ENCODE measurements around the gene MAGOH.

DNA sequence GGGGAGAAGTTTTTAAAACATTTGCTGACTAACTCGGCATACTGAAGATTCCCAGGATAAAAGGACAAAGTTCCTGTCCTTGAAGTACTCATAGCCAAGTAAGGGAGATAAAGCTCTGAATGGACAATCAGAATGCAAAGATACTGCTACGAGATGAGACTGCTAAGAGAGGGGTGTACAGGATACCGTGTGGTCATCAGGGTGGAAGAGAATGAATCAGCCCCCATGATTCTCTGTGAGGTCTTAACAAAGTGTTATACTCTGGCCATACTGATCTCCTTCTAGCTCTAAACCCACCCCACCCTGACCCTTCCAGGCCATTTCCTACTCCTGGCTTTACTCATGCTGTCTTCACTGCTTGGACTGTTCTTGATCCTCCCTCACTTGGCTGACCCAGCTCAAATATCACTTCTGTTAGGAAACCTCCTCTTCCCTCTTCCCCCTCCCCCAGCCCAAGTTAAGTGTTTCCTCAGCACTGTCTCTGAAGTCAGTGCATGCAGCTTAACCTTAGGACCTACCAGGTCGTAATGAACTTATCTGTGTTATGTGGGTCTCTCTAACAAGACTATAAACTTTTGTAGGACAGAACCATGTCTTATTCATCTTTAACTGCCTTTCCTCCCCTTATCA is 15.8 kb upstream of the MAGOH start:
- TF ChIP-seq EZH2 (IDR thresholded peaks at IDR 0.05; ENCODE audit: low read length, missing control alignments) (no peak), CTCF (conservative IDR thresholded peaks at IDR 0.05 in 1 of 2, IDR thresholded peaks at IDR 0.05 in 1 of 2; ENCODE audit: low read depth in 1 of 2, low read length in 2 of 2) (no peak)
